Esophagus (tissue), 2 donors: ENCODE data around the gene HIRIP3. TPM values are rescaled to one million over a fixed set of nuclear protein-coding genes. Genes with fewer than 3 reads are reported as not detected.

Experiments
- H3K27ac ChIP-seq, 2 donors: one replicate each; pipeline ENCODE4 v1.5.1; 2013; ENCODE audit warnings: low read depth in 2 of 2, mild to moderate bottlenecking in 2 of 2, inconsistent platforms in 1 of 2, low read length in 1 of 2, moderate library complexity in 1 of 2
- H3K27me3 ChIP-seq, 2 donors: one replicate each; pipeline ENCODE4 v1.6.1; 2013; ENCODE audit warnings: low read length in 2 of 2, control low read depth in 1 of 2, mild to moderate bottlenecking in 1 of 2; ENCODE audit not compliant: insufficient read depth in 2 of 2, control insufficient read depth in 1 of 2
- H3K36me3 ChIP-seq, 2 donors: one replicate each; pipeline ENCODE4 v1.6.1; 2013; ENCODE audit warnings: low read length in 1 of 2; ENCODE audit not compliant: control insufficient read depth in 2 of 2, insufficient read depth in 2 of 2
- H3K4me1 ChIP-seq, 2 donors: one replicate each; pipeline ENCODE4 v1.6.1; 2013; ENCODE audit warnings: low read length in 1 of 2; ENCODE audit not compliant: control insufficient read depth in 2 of 2, insufficient read depth in 2 of 2
- H3K4me3 ChIP-seq, 2 donors: one replicate each; pipeline ENCODE4 v1.5.1; 2013; ENCODE audit warnings: low read length in 2 of 2, mild to moderate bottlenecking in 2 of 2, low read depth in 1 of 2, moderate library complexity in 1 of 2
- H3K9me3 ChIP-seq, 2 donors: one replicate each; pipeline ENCODE4 v1.6.1; 2013; ENCODE audit warnings: mild to moderate bottlenecking in 2 of 2, low read depth in 1 of 2, low read length in 1 of 2, moderate library complexity in 1 of 2; ENCODE audit not compliant: control insufficient read depth in 2 of 2, insufficient read depth in 1 of 2
- WGBS, 2 donors: extraction: QIAGEN DNeasy Blood & Tissue Kit; methylation state at CpG; one replicate each; pipeline ENCODE4 v1.1.7; 2013; 5-methylcytosine and 5-hydroxymethylcytosine counted together
- polyA plus RNA-seq, 2 donors: library from polyadenylated mRNA; stranded (reverse); fragments of 200-250 nt; gene quantifications; one replicate each; pipeline ENCODE4 v1.2.3, GENCODE V29; 2013
- donor health status: healthy with polysubstance abuse.
- donor health status: Bipolar disorder and iron deficiency.

HIRIP3 gene
- polyA plus RNA-seq, 2 donors: 6.3 to 9.7 TPM

DNA sequence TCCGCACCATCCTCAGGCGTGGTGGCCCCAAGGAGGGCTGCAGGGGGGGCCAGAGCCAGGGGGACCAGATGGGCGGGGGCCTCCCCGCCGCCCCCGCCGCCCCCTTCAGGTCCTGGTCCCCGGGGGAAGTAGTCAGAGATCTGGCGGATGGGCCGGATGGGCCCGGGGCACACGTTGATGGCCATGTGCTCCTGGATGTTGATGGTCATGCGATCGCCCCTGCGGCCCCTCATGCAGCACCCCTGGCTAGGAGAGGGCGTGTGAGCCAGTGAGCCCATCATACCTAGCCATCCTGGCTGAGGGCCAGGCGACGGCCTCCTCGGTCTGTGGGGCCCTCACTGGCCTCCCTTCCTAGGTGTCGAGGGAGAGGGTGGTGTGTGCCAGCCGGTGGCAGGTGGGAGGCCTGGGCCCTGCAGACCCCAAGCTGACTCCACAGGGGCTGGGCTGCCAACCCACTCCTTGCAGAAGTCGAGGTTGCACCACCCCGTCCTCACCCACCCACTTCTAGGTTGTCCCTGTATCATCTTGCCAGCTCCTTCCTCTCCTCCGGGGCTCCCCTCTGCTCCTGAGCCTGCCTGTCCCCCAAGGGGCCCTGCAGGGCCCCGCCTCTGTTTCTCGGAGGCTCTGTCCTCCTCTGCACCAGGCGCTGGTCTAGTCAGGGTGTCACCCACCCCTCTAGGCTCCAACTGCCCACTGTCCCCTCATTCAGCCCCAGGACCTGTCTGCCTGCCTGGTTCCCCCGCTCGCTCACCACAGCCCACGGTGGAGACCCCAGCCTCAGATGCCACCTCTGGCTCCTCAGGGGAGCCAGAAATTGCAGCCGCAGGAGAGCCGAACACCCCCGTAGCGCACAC is 14.8 kb upstream of the HIRIP3 start:
- Histone ChIP-seq H3K36me3 (peaks cover 0 to 2% of the 10 kb centered on the region in 2 donors), H3K27ac (no peak overlapping the region), H3K4me1 (peaks cover 6 to 12% of the 10 kb centered on the region in 2 donors), H3K27me3 (peaks cover 0 to 15% of the 10 kb centered on the region in 2 donors), H3K4me3 (peak overlapping the region in 1 of 2 donors; percentile 36), H3K9me3 (no peaks in the 10 kb centered on the region)
- 18 to 21% methylated on average over 31 to 34 of the region's 34 CpGs for WGBS, 2 donors

DNA sequence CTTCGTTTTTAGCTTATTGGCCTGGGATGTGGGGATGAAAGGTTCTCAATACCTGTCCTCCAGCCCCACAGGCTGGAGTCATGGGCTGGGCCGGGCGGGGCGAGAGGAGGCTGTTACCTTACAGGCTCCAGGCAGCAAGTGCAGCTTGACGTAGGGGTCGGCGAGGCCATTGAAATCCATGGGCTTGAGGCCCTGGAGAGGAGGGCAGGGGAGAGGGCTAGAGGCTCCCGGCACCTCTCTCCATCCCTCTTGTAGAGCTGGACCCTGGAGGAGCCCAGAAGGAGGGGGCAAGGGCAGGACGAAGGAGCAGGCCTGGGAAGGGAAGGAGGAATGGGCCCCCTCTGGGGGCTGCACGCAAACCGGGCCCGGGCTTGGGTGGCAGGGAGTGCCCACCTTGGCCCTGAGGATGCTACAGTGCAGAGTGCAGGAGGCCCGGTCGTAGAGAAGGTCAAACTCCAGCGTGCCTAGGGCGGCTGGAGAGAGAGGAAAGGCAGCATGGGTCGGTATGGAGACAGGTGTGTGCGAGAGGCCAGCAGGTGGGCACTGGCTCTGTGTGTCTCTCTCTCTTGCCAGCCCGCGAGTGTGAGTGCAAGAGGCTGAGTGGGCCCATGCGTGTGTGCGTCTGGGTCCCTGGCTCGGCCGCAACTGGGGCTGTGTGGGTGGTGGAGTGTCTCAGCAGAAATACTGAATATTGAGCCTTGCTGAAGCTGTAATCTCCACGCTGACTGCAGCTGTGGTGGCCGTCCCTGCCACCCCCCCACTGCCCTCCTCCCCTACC is 13.9 kb upstream of the HIRIP3 start:
- H3K4me3 ChIP-seq: no peak overlapping the region
- H3K36me3 ChIP-seq: peaks cover 0 to 2% of the 10 kb centered on the region in 2 donors
- 39 to 45% methylated on average over 22 to 26 of the region's 26 CpGs for WGBS, 2 donors
- no peaks in the 10 kb centered on the region for H3K9me3 ChIP-seq
- peaks cover 0 to 15% of the 10 kb centered on the region in 2 donors for H3K27me3 ChIP-seq
- H3K27ac ChIP-seq: no peak overlapping the region
- H3K4me1 ChIP-seq: peaks cover 6 to 12% of the 10 kb centered on the region in 2 donors

DNA sequence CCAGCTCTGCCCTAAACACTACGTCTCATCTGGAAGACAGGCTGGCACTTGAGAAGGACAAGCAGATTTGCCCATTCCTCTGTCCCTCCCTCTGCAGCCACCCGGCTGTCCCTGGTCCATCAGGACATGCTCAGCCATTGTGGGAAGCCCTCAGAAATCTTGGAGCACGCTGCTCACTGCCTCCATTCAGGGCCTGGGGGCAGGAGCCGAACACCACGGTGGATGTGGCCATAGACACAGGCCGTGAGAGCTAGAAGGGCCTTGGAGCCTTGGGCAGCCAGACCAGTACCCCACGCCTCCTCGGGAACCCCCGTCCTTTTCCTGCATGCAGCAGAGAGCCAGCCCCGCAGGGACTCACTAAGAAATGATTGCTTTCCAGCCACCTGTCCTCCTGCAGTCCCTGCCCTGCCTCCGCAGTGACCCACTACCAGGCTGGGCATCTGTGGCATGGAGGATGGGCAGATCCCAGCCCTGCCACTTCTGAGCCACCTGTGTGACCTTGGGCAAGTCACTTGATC is 12.0 kb upstream of the HIRIP3 start:
- no peak overlapping the region for H3K27ac ChIP-seq
- peaks cover 6 to 12% of the 10 kb centered on the region in 2 donors for H3K4me1 ChIP-seq
- 62 to 67% methylated on average over 11 of the region's 11 CpGs for WGBS, 2 donors
- H3K4me3 ChIP-seq: no peak overlapping the region
- peaks cover 0 to 15% of the 10 kb centered on the region in 2 donors for H3K27me3 ChIP-seq
- H3K9me3 ChIP-seq: no peaks in the 10 kb centered on the region
- peaks cover 0 to 3% of the 10 kb centered on the region in 2 donors for H3K36me3 ChIP-seq

DNA sequence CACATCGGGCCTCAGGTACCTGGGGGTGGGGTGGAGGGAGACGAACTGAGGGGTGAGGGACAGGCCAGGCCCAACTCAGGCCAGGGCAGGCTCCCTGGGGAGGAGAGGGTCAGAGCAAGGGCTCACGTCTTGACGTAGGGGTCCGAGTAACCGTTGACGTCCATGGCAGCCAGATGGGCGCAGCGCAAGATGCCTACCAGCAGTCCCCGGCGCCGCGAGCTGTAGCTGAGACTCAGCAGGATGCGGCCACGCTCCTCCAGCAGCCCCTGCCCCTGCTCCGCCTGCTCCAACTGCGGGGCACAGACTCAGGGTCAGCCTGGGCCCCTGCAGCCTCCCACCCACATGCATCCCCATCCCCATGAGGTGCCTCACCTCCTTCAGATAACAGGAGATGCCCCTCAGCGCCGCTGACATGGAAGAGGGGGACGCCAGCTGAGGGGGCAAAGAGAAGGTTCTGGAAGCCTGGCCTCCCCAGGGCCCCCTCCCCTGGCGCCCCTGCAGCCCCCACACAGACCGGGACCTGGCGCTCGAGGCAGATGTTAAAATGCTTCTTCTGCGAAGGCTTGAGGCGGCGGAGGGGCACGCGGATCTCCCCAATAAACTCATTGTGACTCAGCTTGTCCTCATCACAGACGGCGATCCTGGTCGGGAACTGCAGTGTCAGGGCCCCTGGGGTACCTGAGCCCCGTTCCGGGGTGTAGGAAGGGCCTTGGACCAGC is 11.4 kb upstream of the HIRIP3 start:
- H3K36me3 ChIP-seq: peaks cover 0 to 7% of the 10 kb centered on the region in 2 donors
- H3K27me3 ChIP-seq: peaks cover 0 to 14% of the 10 kb centered on the region in 2 donors
- no peak overlapping the region for H3K4me3 ChIP-seq
- WGBS, 2 donors: 78 to 80% methylated on average over 34 of the region's 34 CpGs
- no peak overlapping the region for H3K27ac ChIP-seq
- H3K9me3 ChIP-seq: no peaks in the 10 kb centered on the region
- H3K4me1 ChIP-seq: peaks cover 6 to 12% of the 10 kb centered on the region in 2 donors

DNA sequence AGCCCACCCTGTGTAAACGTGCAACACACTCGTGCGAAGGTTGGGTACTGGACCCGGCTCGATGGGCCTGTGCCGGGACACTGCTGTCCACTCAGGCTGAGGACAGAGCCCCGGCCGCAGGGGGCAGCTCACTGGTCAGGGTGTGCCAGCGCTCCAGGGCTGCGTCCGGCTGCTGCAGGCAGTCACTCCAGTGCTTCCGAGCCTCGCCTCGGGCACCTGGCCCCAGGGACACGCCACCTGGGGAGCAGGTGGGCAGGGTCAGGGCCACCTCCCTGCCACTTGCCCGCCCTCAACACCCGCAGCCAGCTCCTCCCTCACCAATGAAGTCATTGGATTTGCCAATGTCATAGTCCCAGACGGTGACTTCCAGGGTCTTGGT is 10.7 kb upstream of the HIRIP3 start:
- WGBS, 2 donors: 77 to 78% methylated on average over 18 of the region's 18 CpGs
- H3K4me3 ChIP-seq: no peak overlapping the region

DNA sequence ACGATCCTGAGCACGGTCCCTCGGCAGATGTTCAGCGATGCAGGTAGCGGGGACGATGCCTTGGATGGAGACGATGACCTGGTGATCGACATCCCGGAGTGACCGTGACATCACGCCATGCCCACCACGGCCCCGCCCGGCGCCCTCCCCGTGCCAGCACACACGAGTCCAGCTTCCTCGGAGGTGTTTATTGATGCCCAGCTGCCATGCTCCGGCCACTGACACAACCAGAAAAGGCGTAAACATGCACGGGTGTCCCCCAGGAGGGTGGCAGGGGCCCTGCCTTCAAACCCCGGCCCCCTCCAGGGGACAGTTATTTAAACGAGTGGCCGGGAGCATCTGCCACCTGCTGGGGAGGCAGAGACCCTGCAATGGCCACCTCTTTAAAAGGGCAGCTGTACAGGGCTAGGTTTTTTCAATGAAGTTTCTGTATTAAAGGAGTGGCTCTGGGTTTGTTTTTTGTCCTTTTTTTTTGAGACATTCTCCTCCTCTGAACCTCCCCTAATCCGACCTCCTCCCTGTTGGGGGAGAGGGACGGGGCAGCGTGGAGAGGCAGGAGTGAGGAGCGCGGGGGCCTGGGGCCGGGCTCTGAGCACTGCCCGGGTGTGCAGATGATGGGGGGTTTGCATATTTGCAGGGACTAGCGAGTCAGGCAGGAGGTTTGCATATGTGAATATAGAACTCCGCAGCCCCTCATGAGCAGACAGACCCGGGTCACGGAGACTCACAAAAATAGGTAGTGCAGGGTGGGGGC is 10.1 kb upstream of the HIRIP3 start:
- H3K36me3 ChIP-seq: peaks cover 0 to 16% of the 10 kb centered on the region in 2 donors
- no peak overlapping the region for H3K4me3 ChIP-seq

More for the DNA sequence above, 10.7 kb upstream of the HIRIP3 start:
- Histone ChIP-seq H3K9me3 (no peaks in the 10 kb centered on the region), H3K27ac (no peak overlapping the region), H3K27me3 (peaks cover 0 to 6% of the 10 kb centered on the region in 2 donors), H3K36me3 (peaks cover 0 to 10% of the 10 kb centered on the region in 2 donors), H3K4me1 (peaks cover 6 to 11% of the 10 kb centered on the region in 2 donors)

DNA sequence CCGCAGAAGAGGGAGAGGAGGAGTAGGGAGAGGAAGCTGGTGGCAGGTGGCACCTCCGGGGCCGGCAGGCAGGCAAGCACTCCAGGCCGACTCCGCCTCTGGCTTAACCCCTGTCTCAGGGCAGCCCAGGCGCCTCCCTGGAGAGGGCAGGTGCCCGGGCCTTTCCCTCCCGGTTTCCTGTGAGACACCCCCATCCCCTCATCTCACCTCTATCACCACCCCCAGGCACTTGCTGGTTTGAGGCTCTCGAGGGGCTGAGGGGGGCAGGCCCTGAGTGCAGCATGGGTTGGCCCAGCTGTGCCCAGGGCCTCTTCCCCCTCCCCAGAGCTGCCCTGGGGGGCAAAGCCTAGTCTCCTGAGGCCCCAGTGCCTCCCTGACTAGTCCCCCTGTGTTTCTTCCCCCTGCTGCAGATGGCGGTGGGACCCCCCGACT is 9.4 kb upstream of the HIRIP3 start:
- Histone ChIP-seq H3K36me3 (peaks cover 0 to 20% of the 10 kb centered on the region in 2 donors), H3K27ac (no peak overlapping the region), H3K4me1 (peaks cover 0 to 4% of the 10 kb centered on the region in 2 donors), H3K9me3 (no peaks in the 10 kb centered on the region), H3K27me3 (no peaks in the 10 kb centered on the region), H3K4me3 (no peak overlapping the region)
- 45 to 54% methylated on average over 7 to 11 of the region's 11 CpGs for WGBS, 2 donors

More for the DNA sequence above, 10.1 kb upstream of the HIRIP3 start:
- Histone ChIP-seq H3K4me1 (peaks cover 4 to 5% of the 10 kb centered on the region in 2 donors), H3K27ac (no peak overlapping the region), H3K27me3 (peaks cover 0 to 5% of the 10 kb centered on the region in 2 donors), H3K9me3 (no peaks in the 10 kb centered on the region)
- WGBS, 2 donors: 51 to 54% methylated on average over 34 to 35 of the region's 35 CpGs

DNA sequence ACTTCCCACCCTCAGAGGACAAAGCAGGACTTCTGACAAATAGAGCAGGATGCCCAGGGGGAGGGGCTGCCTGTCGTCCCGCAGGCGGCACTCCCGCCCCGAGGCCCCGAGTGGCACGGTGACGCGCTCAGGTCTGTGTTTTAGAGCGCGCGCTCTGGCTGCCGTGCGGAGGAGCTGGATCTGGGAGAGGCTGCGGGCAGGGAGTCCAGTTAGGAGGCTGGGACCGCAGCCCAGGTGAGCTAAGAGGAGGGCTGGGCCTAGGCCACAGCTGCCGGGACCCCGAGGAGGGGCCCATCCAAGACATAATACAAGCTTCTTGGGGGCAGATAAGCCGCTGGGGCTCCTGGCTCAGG is 9.0 kb upstream of the HIRIP3 start:
- Histone ChIP-seq H3K4me3 (no peak overlapping the region), H3K36me3 (peaks cover 0 to 20% of the 10 kb centered on the region in 2 donors), H3K4me1 (no peaks in the 10 kb centered on the region), H3K27me3 (no peaks in the 10 kb centered on the region), H3K27ac (no peak overlapping the region), H3K9me3 (no peaks in the 10 kb centered on the region)
- WGBS, 2 donors: 62 to 67% methylated on average over 19 of the region's 19 CpGs
